Measurements from ENCODE around the gene SOAT2.

SOAT2 gene

DNA sequence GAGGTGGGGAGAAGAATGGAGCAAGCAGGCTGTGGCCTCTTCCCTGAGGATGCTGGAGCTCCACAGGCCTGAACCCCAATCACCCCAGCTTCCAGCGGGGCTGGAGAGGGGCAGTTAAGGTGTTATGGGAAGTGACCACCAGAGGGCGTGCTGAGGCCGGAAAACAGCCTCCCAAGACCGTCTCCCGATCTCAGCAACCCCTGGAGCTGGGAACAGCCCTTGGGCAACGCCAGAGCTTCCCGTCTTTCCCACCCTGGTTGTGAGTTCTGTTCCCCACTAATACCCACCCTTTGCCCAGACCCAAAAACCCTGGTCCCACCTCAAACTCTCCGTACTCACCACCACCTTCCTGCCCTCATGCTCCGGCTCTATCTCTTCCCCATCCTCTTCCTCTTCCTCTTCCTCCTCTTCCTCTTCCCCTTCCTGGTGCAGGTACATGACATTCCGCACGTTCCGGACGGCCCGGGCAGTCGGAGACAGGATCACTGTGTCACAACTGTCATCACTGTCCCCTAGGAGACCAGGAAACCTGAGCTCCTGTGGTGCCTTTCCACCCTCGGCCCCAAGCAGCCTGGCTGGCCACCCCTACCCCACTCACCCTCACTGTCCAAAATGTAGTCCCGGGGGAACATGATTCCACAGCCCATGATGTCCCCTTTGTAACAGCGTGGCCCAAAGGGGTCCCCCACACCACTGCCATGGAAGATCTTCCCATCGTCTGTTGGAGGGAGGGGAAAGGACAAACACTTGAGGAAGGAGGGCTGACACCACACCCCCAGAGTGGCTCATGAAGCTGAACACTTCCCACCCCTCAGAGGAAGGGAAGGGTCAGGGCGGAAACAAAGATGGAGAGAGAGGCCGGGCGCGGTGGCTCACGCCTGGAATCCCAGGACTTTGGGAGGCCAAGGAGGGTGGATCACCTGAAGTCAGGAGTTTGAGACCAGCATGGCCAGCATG, 37.0 kb upstream of the SOAT2 start:
- peak; percentile 69 for DNase-seq

DNA sequence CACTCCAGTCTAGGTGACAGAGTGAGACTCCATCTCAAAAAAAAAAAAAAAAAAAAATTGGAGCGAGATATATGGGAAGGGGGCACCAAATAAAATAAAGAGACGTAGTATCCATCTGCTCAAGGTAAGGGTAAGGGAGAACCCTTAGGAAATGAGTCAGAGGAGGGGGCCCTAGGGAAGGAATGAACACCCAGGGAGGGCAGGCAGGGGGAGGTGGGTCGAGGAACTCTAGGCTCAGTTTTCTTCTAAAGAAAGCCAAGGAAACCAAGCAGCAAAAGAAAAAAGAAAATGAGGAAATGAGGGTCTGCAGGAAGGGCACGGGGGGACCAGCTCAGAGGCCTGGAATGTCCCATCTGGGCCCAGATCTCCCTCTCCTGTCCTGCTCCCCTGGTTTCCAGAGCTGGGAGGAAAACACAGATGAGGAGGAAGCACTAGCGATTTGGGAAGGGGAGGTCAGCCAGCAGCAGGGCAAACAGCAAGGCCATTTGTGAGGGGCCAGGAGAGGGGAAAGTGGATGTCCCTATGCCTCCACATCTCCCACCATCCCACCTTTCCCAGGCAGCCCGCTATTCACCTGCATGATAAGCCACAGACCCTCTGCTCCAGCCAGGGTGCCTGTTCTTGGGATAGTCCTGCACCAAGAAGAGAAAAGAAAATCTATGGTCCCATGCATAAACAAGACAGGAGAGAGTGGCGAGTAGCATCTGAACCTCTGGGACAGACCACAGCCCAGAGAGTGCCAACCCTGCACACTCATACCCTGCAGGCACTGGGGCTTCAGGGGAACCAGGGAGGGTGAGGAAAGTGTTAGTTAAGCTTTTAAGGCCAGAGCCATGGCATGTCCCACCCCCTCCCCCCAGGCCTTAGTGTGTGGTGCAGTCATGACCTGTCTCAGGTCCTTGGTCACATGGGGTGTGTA, 36.0 kb upstream of the SOAT2 start:
- no peak for DNase-seq

DNA sequence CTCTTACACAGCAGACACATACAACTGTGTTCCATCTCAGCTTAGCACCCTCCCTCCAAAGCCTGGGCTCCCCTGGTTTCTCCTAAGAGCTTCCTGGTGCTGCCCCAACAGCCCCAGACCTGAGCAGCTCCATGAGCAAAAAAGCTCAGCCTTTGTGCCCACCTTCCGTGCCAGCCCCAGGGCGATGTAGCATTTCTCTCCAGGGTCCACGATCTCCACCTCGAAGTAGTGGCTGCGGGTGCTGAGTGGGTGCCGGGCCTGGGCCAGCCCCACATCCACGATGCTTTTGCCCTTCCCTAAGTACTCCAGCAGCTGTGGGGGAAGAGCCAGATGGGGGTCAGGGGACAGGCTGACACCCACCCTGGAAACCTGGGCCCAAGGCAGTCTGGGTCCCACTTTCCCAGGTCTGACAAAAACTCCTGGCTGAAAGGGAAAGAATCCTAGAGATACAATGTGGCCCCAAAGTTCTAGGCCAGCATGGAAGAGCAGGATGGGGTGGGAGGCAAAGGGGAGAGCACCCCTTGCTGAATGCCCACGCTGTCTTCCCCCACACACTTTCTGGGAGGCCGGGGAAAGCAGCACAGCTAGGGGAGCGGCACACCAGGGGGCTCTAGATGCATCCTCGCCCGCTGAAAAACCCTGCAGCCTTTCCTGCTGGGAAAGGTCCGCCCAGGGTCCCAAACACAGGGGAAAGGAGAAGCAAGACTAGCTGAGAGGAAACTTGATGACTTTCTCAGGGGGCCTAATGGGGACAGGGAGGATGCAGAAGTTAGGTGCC, 35.1 kb upstream of the SOAT2 start:
- DNase-seq: no peak

DNA sequence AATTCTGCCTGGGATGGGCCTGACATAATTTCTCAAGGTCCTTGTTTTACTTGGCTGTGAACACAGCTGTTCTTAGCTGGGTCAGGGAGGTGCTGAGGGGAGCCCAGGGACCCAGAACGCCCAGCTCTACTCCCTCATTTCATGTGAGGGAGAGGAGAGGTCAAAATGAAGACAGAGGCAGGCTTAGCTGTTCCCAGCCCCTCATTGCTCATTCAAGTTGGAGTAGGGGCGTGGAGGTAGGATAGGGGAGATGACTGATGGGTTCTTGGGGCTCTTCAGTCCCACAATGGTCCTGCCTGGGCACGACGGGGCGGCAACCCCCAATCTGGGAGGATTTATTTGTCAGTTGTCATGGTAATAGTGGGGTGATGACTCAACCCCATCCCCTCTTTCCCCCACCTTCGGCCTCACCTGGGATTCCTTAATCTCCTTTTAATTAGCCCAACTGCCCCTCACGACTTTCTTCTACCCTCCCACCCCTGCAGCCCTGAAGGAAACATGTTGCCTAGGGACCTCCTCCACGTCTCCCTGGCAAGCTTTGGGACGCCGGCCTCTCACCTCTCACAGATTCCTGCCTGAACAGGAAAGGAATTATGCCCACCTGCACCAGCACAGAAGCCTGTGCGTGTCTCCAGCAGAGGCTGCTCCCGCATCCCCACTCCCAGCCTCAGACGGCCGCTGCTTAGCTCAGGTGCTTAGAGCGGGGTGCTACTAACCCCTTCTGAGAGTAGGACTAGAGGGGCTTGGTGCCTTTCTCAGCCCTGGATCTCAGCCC, 34.3 kb upstream of the SOAT2 start:
- no peak for DNase-seq

DNA sequence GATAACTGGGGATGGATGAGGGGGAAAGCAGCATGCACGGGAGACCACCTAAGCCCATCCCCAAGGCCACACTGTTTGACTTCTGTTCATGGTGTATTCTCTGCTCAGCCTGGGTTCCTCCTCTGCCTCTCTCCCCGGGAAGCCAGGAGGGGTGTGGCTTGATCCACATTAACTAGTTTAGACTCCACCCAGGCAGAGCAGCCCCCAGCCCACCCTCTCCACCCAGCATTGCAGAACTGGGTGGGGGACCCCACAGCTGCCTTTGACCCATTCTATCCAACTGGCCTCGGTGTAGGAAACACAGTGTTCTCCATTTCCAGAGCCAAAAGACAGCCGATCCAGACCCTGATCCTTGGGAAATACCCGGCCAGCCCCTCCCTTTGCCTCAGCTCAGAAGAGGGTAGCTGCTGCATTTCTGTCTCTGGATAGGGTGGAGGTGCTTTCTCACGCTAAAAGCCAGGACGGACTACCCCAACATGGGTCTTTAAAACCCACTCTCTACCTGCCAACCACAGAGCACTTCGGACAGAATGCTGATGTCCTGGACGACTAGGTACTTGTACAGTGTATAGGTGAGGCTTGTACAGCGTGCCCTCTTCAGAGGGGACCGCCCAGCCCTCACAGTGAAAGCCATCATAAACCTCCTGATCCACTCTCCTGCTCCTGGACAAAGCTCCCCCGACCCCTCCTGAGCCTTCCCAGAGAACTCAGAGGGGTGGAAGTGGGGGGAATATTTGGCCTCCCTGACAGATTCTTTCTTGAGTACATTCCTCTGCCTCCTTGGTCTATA, 33.5 kb upstream of the SOAT2 start:
- DNase-seq: no peak

DNA sequence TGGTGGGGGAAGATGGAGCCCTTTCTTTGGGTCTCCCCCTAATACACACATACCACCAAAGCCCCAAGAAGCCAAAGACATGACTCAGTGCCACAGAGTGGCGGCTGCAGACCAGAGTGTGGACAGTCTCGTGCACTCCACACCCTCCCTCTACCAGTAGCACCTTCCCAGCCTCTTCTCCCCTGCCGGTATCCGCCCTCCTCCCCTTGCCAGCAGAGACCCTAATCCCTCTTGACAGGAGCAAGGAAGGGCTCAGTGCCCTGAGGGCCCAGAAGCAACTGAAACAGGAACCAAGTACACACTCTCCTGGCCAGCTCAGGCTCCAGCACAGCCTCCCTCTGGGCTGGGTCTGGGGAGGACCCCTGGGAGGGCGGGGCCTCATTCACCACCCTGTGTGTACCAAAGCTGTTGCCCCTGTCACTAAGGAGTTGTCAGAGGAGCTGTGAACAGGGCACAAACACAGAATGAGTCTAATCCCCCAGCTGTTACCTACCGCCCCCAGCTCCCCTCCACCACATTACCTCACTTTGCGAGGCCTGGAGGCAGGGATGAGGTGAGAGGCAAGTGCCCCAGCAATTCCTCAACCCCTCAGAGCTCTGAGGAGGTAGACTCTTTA, 32.3 kb upstream of the SOAT2 start:
- DNase-seq: no peak

DNA sequence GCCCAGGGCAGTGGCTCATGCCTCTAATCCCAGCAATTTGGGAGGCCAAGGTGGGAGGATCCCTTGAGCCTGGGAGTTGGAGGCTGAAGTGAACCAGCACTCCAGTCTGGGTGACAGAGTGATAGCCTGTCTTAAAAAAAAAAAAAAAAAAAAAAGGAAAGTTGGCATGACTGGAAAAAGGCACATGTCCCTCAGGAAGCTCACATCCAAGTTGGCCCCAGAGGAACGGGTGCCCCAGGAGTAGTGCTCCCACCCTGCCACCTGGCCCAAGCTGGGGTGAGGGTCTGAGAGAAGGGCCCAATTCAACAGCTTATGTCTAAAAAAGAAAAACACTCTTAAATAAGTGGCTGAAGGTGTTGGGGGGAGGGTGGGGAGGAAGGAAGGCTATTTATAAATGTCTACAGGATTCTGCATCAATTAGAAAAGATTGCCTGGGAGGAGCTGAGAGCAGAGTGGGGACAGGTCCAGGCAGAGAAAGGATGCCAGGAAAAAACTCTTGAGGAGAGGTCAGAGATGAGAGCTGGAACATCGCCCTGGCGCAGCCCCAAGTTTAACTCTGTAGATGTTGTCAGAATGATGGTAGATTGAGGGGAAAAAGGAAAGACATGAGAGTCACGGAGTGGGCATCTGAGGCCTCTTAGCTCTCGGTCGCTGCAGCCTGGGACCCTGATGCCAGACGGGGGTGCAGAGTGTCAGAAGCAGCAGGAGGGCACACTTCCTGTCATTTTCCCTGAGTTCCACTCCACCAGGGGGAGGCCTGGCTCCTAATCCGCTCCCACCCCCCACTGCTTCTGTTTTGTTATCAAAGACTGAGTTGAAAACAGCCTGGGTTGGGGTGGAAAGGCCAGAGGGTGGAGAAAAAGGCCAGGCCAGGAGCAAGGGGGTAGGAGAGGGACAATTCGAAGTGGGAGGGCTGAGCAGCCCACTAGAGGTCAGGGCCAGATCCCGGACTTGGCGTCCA, 31.4 kb upstream of the SOAT2 start:
- DNase-seq: no peak

DNA sequence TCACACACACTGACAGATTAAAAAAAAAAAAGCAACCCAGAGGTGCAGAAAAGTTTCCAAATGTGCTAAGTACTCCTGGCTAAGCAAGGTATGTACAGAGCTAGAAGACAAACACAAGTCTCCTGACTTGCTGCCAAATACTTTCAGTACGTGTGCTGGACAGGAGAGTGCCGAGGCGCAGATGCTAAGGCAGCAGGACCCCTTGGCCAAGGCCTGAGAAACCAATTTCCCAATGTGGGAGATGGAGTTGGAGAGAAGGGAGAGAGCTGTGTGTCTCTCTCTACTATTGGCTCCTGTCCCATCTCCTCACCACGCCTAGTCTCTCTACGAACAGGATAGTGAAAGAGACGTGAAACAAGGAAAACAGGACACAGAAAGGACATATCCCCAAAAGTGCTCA, 29.4 kb upstream of the SOAT2 start:
- no peak for DNase-seq

DNA sequence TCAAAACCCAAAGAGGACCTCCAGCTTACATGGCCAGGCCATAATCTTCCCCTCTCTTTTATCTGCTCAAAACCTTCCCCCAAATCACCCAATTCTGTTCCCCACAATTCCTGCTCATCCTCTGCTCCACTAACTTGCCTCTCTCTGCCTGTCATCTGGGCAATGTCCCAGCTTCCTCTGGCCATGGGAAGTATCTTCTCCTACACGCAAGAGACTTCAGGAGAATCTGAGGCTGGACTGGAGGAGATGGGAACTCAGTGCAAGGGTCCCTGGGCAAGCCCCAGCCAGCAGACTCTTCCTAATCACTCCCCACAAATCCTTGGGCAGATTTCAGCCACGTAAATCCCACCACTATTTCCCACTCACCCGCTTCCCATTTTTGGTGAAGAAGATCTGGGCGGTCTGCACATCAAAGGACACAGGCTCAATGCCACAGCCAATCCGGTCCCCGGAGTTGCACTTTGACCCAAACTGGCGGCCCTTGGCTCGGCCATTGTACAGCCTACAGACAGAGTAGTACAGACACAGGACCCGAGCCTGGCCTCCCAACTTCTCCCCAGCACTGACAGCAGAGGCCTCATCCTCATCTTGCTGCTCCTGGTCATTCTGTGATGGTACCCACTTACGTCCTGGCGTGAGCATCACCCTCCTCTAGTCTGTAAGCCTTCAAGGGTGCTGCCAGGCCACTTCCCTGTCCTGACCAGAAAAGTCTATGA, 28.8 kb upstream of the SOAT2 start:
- DNase-seq: no peak

DNA sequence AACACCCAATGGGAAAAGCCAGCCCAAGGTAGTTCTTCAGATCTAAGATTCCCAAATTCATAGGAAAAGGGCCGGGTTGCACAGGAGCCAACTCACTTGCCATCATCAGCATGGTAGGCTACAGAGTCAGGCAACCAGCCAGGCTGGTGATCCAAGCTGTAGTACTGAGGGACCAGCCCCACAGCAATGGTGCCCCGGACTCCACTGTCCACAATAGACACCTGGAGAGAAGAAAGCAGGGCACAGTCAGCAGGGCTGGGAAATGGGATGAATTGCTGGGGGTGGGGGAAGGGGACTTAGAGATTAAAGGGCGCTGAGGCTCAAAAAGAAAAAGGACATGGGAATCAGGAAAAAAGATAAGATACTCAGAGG, 28.3 kb upstream of the SOAT2 start:
- DNase-seq: no peak

DNA sequence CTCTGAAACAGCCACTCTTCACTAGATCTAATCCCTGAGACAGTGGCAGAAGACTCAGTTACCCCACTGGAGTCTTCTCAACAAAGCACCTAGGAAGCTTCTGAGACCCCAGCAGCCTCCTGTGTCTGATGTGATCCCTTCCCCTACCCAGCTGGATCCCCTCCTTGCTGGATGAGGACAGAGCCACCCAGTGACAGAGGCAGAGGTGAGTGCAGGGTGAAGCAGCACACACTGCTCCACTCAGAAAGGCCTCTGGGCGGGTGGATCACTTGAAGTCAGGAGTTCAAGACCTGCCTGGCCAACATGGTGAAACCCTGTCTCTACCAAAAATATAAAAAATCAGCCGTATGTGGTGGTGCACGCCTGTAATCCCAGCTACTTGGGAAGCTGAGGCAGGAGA, 26.8 kb upstream of the SOAT2 start:
- no peak for DNase-seq

DNA sequence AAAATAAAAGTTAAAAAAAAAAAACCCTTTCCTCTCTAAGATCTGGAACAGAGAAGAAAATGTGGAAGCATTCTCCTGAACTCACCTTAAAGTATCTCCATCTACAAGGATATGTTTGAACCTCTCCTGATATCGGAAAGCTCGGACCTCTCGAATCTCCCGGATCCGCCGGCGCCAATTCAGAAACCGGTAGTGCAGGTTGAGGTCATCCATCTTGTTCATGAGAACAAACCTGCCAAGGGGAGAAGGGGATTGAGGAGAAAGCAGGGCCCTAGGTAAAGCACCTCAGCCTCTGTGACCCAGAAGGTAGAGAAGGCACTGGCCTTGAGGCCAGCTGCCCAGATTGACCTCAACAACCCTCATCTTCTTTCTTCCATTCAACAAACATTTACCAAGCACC, 26.3 kb upstream of the SOAT2 start:
- DNase-seq: no peak

DNA sequence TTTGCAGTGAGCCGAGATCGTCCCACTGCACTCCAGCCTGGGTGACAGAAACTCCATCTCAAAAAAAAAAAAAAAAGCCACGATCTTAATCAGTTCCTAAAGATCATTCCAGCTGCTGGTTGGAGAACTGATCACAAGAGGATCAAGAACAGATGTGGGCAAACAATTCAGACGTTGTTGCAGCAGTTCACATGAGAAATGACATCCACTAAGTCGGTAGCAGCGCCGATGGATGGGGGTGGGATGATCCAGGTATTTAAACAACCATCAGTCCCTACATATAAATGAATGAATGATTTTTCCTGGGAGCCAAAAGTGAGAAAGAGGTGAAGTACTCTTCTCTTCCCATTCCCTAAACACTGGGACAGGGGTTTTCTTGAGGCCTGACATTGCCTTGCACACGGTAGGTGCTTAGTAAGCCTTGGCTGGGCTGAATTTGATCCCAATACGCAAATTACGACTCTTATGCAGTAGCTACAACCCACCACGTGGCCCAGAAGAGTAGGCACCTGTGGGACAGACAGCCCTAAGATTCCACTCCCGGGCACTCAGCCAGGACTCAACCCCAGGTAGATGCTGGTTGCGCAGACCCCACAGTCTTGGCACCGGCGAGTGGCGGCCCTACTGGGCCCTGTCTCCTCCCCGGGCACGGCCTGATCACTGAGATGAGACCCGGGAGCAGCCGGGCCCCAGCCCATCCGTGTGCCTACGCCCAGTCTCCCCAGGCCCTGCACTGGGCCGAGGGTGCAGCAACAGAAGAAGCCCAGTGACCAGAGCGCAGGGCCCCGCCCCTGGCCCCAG, 24.7 kb upstream of the SOAT2 start:
- peak; percentile 52 for DNase-seq

DNA sequence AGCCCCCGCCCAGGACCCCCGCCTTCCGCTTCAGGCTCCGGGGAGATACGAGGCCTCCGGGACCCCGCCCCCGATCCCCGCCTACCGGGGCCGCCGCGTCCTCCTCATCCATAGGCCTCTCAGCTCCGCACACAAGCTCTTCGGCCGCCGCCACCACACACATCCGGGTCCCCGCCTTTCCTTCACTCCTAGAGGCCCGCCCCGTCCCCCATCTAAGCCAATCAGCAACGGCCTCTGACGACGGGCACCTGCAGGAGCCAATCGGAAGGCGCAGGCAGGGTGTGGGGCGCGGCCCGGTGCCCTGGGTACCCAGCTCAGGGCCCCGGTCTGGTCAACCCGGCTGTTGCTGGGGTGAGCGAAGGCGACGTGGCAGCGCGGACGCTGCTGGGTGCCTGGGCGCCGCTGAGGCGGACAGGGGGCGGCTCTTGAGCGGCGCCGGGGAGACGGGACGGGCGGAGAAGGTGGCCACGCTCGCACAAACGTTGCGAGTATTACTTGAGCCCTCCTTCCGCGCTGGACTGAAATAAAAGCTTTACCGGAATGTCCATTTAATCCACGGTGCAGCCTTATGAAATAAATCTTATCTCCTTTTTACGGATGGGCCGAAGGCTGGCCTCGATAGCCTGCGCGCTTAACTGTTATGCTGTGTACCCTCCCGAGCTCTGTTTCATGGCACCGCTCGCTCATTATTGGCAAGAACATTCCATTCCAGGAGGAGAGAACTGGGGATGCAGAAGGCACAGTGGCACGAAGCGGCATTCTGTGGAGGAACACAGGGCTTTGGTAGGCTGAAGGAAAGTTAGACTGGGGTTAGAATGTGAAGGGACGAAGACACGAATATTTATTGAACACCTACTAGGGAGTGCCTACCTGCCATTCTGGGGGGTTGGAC, 23.8 kb upstream of the SOAT2 start, which contains the start of gene SPRYD3:
SPRYD3 (minus strand) TSS at position 165 of the 892 bp plus-strand sequence; CDS start at position 108, 57 bp downstream.
- DNase-seq: peak; percentile 97

DNA sequence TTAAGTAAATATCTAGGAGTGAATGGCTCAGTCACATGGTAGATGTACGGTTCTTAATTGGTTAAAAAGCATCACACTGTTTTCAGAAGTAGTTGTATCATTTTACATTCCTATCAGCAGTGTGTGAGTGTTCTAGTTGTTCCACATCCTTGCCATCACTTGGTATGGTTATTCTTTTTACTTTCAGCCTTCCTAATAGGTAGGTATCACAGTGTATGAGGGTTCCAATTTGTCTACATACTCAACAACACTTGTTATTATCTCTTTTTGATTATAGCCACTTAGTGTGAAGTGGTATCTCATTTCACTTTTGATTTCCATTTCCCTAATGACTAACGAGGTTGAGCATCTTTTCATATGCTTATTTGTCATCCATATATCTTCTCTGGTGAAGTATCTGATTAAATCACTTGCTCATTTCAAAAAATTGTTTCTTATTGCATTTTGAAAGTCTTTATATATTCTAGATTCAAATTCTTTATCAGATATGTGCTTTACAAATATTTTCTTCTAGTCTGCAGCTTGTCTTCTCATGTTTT, 20.6 kb upstream of the SOAT2 start:
- no peak for DNase-seq

DNA sequence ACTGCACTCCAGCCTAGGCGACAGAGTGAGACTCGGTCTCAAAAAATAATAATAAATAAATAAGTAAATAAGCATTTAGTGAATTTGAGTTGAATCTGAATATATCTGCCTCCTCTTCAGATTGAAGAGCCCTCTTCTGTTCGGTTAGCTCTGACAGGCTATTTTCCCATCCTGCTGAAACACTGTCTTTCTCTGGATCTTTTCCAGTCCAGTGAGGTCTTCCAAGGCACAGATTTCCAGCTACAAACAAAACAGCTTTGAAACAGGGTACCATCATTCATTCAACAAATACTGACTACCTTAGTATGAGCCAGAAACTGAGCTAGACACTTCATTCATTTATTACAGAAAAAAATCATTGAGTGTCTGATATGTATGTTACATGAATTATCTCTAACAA, 16.9 kb upstream of the SOAT2 start:
- no peak for DNase-seq

DNA sequence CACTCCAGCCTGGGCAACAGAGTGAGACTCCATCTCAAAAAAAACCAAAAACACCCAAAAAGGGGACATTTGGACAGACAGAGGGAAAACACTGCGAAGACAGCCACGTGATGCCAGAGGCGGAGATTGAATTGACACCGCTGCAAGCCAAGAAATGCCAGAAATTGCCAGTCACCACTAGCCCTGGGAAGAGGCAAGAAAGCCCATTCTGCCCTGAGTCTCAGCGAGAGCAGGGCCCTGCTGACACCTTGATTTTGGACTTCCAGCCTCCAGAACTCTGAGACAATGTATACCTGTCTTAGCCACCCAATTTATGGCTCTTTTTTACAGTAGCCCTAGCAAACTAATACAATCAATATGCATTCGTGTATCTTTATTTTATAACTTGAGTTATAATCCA, 13.2 kb upstream of the SOAT2 start:
- DNase-seq: no peak

Measured in CD4-positive, alpha-beta T cell treated with Interleukin-12 subunit alpha and Interleukin-12 subunit beta, for 1 hour (primary cell).